NCI-H2171 treated with DMSO at 0.1 percent for 48 hours (cell line): ENCODE results near the gene OR52B6.
"Not testable (repeated sequence)": the region's sequence is repeated elsewhere in the genome, so short reads cannot be mapped to it uniquely, and the experiment has no call there.

Experiments
- DNase-seq: peaks from one replicate; lab custom pipeline; 2025; lab: John Stamatoyannopoulos, UW

OR52B6 gene

DNA sequence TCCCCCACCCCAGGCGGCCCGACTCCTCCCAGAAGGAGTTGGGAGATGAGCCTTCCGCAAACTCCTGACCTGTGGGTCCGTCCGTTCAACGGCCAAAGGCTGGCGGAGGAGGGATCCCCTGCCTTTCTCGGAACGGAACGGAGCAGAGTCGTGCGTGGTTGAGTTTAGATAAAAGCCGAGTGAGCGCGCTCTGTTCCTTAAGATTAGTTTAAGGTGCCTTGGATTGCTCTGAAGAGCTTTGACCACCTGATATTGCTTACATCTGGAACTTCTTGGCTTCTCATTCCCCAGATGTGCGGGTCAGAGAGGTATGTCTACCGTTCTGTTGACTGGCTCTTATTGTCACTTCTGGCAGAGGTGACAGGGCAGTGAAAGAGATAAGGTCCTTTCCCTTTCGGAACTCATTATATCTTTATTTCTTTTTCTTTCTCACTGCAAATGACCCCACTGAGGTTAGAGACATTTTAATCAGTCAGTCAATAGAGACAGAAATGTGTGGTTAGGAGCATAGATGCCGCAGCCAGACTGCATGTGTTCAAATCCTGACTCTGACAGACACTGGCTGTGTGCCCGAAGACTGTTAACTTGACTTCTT is 16.0 kb downstream of the OR52B6 start, which contains the start of gene TRIM6:
TRIM6 (plus strand) TSS at position 31 of the 595 bp plus-strand sequence; CDS start at position 292, 261 bp downstream.
- DNase-seq = no peak

DNA sequence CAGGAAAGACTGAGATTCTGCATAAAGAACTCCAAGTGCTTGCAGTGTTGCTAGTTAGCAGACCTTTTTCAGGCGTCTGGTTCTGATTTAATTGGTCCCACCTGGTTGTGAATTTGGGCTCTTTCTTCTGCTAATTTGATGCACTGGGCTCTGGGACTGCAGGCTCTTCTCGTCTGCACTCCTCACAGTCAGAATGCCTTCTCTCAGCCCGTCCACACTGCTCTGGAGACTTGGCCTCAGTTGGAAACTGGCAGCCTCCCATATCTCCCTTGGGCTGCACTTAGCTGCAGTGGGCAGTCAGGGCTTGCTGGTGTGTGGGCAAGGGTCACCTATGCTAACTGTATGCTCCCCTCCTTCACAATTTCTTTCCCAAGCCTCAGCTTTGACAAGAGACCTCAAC is 17.3 kb downstream of the OR52B6 start:
- no peak for DNase-seq

DNA sequence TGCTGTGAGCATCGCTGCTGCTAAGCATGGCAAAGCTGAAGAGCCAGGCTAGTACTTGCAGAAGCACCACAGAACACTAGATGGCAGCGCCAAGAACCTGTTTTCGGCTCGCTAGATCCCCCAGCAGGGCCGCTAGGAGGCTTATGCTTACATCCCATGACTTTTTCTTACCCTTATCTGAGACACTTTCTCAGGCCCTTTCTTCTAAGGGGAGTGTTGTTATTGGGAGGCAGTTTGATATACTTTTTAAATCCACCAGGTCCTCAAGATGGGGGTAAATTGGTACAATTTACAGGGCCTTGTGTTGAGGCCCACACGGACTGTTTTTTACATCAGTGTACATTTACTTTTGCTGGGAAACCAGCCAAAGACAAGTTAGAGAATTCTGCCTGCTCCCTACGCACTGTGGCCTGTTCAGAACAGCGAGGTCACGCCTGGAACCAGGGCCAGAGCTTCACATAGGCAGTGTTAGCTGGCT is 19.7 kb downstream of the OR52B6 start:
- peak; percentile 7 for DNase-seq

DNA sequence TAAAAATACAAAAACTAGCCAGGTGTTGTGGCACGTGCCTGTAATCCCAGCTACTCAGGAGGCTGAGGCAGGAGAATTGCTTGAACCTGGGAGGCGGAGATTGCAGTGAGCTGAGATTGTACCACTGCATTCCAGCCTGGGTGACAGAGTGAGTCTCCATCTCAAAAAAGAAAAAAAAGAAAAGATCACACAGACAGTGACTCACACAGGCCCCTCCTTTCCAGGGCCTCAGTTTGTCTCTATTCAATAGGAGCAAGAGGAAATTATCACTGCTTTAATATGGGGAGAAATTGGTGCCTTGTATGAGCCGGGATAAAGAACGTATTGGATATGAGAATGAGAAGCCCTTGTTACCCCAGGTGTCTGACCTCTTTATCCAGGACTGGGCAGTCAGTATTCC is 22.1 kb downstream of the OR52B6 start:
- not testable (repeated sequence) for DNase-seq

DNA sequence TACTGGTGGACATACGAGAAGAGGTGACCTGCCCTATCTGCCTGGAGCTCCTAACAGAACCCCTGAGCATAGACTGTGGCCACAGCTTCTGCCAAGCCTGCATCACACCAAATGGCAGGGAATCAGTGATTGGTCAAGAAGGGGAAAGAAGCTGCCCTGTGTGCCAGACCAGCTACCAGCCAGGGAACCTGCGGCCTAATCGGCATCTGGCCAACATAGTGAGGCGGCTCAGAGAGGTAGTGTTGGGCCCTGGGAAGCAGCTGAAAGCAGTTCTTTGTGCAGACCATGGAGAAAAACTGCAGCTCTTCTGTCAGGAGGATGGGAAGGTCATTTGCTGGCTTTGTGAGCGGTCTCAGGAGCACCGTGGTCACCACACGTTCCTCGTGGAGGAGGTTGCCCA is 22.6 kb downstream of the OR52B6 start:
- no peak for DNase-seq

DNA sequence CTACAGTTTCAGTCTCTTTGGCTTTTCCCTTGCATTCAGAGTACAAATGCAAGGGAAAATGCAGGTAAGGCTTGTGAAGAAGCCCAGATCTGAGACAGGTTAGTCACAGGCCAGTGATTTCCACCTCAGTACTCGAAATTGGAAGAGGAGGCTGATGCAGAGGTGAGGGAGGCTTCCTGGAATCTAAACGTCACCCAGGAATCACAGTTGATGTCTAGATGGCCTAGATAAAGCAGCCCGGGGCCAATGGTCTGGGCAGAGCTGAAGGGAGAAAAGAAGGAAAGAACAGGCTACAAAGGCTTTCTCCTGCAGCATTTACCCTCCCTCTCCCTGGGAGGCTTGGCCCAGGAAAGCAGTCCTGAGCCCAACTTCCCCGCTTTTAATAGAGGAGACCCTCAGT is 24.2 kb downstream of the OR52B6 start:
- DNase-seq = no peak

DNA sequence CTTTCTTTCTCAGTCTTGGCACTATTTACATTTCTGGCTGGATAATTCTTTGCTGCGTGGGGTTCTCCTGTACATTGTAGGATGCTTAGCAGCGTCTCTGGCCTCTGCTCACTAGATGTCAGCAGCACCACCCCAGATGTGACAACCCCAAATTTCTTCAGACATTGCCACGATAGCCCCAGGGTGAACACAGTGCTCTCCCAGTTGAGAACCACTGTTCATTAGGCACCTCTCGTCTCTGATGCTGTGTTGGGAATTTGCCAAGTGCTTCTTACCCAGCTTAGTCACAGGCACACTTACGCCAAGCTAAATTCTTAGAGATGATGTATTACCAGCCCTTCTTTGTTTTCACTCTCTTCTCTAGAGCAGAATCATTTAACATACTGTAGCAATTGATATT is 25.2 kb downstream of the OR52B6 start:
- DNase-seq = no peak

DNA sequence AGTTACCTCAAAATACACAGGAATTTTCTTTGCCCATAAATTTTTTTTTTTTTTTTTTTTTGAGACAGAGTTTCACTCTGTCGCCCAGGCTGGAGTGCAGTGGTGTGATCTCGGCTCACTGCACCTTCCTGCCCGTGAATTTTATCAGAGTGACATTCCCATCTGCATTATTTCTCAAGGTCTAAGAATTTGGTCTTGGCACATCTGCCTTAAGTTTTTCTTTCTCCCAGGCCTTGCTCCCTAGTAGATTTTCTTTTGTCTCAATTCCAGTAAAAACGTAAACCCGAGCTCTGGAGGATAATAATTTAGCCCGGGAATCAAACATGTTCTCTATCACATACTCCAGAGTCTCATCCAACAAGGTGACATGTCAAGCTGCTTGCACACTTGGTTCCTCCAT is 28.1 kb downstream of the OR52B6 start:
- no peak for DNase-seq

DNA sequence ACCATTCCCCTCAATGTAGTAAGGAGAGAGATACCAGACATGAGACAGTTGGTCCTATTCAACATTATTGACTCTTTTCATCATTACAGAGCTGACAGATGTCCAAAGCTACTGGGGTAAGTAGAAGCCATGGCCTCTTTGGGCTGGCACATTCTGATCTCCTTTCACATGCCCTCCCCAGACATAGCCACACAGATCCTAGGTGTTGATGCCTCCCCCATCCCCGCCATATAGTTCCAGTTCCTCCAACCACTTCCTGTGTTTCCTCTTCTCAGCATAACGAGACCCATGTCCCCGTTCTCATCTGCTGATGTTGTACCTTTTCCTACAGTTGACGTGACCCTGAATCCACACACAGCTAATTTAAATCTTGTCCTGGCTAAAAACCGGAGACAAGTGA is 29.8 kb downstream of the OR52B6 start:
- DNase-seq = no peak

DNA sequence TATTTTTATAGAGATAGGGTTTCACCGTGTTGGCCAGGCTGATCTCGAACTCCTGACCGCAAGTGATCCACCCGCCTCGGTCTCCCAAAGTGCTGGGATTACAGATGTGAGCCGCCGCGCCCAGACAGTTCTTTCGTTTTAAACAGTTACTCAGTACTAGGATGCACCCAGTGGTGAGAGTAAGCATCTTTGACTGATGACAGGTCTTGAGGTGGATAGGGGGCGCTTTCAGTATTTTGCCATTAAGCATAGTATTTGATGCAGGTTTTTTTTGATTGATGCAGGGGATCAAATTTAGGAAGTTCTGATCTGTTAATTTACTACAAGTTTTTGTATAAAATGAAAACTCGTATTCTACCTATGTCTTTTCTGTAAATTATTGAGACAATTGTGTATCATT is 30.9 kb downstream of the OR52B6 start:
- DNase-seq = no peak

DNA sequence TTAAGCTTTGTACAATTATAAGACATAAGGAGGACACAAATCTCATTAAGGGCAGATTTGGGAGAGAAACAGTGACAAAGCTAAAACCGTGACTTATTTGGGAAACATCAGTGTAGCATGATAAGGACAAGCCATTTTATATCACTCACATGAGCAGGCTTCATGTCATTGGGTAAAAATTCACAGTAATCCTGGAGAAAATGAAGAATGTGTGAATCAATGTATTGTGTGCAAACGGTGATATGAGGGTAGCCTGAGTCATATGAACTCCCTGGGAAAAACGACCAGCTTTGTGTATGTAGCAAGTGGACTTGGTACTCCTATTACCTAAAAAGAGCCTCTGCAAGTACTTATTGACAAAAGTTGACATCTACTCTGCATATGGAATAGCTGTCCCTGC is 38.1 kb downstream of the OR52B6 start:
- no peak for DNase-seq

DNA sequence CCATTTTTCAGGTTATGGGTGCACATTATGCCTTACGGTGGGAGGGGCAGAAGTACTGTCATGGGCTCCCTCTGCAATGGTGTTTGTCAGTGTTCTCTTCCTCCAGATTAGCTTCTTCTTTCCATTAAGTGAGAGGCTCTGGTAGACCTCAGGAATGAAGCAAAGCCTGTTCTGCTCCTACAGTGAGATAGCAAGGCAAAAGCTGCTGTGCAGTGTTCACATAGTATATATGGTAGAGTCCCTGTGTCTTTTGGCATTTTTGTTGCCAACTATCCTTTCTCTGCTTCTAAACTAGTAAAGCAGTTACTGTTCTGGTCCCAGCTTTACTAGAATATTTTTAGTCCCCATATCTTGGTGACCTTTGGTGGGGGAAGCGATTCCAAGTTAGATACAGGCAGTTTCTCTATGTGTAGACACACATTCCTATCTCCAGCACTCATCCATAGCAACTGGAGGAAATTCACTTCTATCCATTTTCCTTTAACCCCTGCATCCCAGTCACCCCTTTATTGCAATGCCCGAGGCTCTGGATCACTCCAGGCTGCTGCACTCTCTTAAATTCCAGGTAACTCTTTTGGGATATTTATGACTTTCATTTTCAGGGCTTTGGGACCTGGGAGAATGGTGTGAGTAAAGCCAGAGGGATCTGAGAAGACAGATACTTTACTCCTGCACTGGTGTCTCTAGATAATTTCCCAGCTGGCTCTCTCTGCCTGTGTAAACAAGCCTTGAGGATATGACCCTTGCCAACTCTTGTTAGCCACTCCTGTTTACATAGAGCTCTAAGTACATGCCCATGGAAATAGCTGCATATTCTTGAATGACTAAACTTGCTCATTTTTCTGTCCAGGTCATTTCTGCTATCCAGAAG is 40.2 kb downstream of the OR52B6 start:
- no peak for DNase-seq

DNA sequence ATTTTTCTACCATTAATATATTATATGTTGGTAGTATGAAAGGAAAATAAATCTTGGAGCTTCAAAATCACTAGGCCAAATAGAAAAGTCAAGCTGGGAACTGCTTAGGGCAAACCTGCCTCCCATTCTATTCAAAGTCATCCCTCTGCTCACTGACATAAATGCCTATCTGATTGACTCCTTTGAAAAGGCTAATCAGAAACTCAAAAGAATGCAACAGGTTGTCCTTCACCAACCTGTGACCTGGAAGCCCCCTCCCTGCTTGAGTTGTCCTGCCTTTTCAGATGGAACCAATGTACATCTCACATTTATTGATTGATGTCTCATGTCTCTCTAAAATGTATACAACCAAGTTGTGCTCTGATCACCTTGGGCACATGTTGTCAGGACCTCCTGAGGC is 40.9 kb downstream of the OR52B6 start:
- no peak for DNase-seq

DNA sequence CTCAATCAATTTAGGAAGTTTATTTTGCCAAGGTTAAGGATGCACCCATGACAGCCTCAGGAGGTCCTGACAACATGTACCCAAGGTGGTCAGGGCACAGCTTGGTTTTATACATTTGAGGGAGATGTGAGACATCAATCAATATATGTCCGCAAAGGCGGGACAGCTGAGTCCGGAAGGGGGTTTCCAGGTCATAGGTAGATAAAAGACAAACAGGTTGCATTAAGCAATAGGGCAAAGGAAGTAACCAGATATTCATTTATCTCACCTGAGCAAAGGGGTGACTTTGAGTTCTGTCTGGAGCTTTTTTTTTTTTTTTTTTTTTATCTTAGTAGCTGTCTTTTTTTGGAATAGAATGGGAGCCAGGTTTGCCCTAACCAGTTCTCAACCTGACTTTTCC is 42.1 kb downstream of the OR52B6 start:
- DNase-seq = no peak

DNA sequence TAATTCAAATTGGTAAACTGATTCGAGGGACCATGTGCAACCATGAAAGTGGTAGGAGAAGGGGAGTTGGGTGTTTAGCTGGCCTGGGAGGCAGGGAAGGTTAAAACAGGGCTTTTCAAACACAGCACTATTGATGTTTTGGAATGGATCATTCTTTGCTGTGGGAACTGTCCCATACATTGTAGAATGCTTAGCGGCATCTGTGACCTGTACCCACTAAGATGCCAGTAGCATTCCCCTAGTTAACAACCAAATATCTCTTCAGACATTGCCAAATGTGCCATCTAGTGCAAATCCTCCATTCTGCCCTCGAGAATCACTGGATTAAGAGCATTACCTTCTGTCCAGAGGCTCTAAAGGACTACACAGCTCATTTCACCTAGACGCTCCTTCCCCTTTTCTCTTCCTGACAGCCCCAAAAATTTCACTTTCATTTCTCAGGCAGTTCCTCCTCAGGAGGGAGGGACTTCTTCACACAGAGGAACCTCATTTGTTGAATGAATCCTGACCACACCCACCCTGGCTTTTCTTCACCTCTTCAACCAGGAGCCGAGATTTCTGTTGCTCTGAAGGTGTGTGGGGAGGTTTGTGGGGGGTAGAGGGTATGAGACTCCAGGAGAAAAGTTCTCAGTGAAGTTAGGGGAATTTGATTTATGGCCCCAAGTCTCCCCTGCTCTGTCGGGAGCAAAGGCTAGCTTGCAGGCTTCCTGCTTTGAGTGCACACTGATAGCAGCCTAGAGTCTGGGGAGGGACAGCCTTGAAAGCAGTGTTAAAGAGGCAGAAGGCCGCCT is 44.0 kb downstream of the OR52B6 start, which contains the start of gene TRIM34:
TRIM34 (plus strand) TSS at position 513 of the 791 bp plus-strand sequence. CDS start 7,331 bp downstream, outside the sequence.
- no peak for DNase-seq

DNA sequence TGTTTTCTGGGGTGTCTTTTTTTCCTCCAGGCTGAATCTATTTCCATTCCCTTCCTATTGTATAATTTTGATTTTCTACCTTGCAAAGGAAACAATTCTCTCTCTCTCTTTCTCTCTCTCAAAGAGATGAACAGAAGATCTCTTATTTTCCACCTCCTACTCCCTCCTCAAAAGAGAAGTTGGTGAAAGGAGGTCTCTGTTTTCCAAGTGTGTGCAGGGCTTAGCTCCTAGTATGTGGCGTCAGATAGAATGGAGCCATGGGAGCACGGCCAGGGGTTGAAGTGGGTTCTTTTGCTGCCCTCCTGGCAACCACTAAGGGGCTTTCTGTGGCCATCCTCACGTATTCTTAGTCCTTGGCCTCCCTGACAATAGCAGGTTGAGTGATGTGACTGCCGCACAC is 44.6 kb downstream of the OR52B6 start:
- no peak for DNase-seq

DNA sequence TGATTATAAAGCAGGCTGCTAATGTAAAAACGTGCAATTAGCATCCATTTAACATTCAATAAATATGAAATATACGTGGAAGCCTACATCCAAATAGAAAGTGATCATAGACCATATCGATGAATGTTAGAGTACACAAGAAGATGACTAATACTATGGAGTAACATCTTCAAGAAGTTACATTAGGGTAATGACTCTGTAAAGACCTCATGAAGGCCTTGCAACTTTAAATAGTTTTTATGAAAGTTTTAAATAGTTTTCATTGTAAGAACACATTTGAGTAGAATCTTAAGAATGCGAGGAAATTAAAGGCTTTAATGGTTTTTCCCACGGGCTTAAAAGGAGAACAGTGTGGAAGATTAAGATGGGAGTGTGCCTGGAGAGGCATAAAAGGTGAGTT is 45.5 kb downstream of the OR52B6 start:
- no peak for DNase-seq

DNA sequence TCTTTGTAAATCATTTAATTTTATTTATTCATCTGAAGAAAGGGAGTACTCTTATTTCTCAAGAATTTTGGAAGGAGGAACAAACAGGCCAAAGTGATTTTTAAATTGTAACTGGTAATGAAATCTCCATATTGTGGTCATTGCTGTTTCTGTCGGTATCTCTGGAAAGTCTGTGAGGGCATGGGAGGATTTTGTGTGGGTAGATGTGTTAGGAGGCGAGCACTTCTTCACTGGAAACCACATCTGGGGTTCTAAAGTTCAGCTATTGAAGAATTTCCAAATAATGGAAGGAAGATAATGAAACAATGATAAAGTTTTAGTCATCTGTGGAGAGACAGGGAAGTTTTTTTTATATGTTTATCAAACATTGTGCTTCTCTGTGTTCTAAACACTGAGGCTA is 50.7 kb downstream of the OR52B6 start:
- DNase-seq = no peak
